LNCaP clone FGC (cell line): ENCODE data around the gene TMEM179B.

Experiments used
- DNase-seq: peaks from one replicate; pipeline ENCODE4 v3.0.0-alpha.2; 2011; ENCODE audit warnings: low read depth
- H3K4me3 ChIP-seq: 2 replicates; pipeline ENCODE4 v1.5.1; 2011; ENCODE audit warnings: mild to moderate bottlenecking, low read depth, low read length, control low read depth
- CTCF ChIP-seq: IDR thresholded peaks from 2 replicates; pipeline ENCODE4 v1.5.1; 2012; ENCODE audit warnings: mild to moderate bottlenecking; ENCODE audit not compliant: control insufficient read depth, insufficient read depth; ENCODE audit errors: extremely low read depth

TMEM179B gene

GRCh38 chr11:62805076-62805892 is 18.1 kb downstream of the TMEM179B start, which contains the start of gene NXF1:
Gene NXF1 (minus strand): TSS chr11:62805440. CDS start chr11:62805356, 84 bp downstream.
- peak; percentile 74 for DNase-seq
- peak within 1 kb of the TSS; percentile 94 for H3K4me3 ChIP-seq
- TF ChIP-seq CTCF, result no peak

GRCh38 chr11:62805961-62806441 is 18.8 kb downstream of the TMEM179B start:
- DNase-seq, result no peak
- H3K4me3 ChIP-seq, result peak overlapping the region; percentile 94
- TF ChIP-seq CTCF, result no peak

- TF ChIP-seq CTCF, result no peak
Measured at GRCh38 chr11:62806611-62807121, 19.5 kb downstream of the TMEM179B start.

GRCh38 chr11:62810748-62811147 is 23.5 kb downstream of the TMEM179B start:
- no peak overlapping the region for H3K4me3 ChIP-seq
- TF ChIP-seq CTCF, result no peak
- DNase-seq, result no peak

More at GRCh38 chr11:62806611-62807121, 19.5 kb downstream of the TMEM179B start:
- no peak for DNase-seq
- H3K4me3 ChIP-seq, result no peak overlapping the region

GRCh38 chr11:62811659-62812058 is 24.5 kb downstream of the TMEM179B start:
- H3K4me3 ChIP-seq, result no peak overlapping the region
- TF ChIP-seq CTCF, result no peak
- DNase-seq, result no peak

- TF ChIP-seq CTCF, result no peak
- no peak overlapping the region for H3K4me3 ChIP-seq
- DNase-seq, result no peak
Measured at GRCh38 chr11:62816557-62816956, 29.4 kb downstream of the TMEM179B start.
